OCI-LY1 (cell line): ENCODE data around the gene MAD1L1.
A peak's percentile ranks its signal among the peaks of the same experiment; 100 is the strongest.

Experiments
- H2AFZ ChIP-seq: fragments of 200-600 bp; sonication (generic), shearing (Covaris generic); 2 replicates; pipeline ENCODE4 v1.6.0; 2014; ENCODE audit warnings: antibody characterized with exemption, mild to moderate bottlenecking, low read length
- H3F3A ChIP-seq: fragments of 200-600 bp; sonication (generic), shearing (Covaris generic); 2 replicates; pipeline ENCODE4 v1.6.0; 2014; ENCODE audit warnings: mild to moderate bottlenecking, antibody characterized with exemption, low read length, moderate library complexity; ENCODE audit not compliant: insufficient read depth
- H3K27ac ChIP-seq: fragments of 200-600 bp; sonication (generic); 2 replicates; pipeline ENCODE4 v1.5.1; 2014; ENCODE audit warnings: low read length, mixed run types, mild to moderate bottlenecking, low read depth; ENCODE audit not compliant: poor library complexity, severe bottlenecking
- H3K27me3 ChIP-seq: fragments of 200-600 bp; sonication (generic); 2 replicates; pipeline ENCODE4 v1.6.0; 2014; ENCODE audit warnings: antibody characterized with exemption, mild to moderate bottlenecking, low read length, moderate library complexity; ENCODE audit not compliant: insufficient read depth
- H3K36me3 ChIP-seq: fragments of 200-600 bp; sonication (generic); 2 replicates; pipeline ENCODE4 v1.6.1; 2014; ENCODE audit warnings: mild to moderate bottlenecking, antibody characterized with exemption, low read length, moderate library complexity, mixed read lengths; ENCODE audit not compliant: insufficient read depth
- H3K4me1 ChIP-seq: fragments of 200-600 bp; sonication (generic); 2 replicates; pipeline ENCODE4 v1.5.1; 2014; ENCODE audit warnings: mild to moderate bottlenecking, low read length, moderate library complexity; ENCODE audit not compliant: insufficient read depth, severe bottlenecking
- H3K4me2 ChIP-seq: fragments of 200-600 bp; sonication (generic), shearing (Covaris generic); 2 replicates; pipeline ENCODE4 v1.6.1; 2014; ENCODE audit warnings: low read length
- H3K4me3 ChIP-seq: fragments of 200-600 bp; sonication (generic); 2 replicates; pipeline ENCODE4 v1.5.1; 2014; ENCODE audit warnings: low read length, low read depth, mild to moderate bottlenecking, mixed read lengths; ENCODE audit not compliant: poor library complexity, severe bottlenecking
- H3K79me2 ChIP-seq: fragments of 200-600 bp; shearing (Covaris generic); 2 replicates; pipeline ENCODE4 v1.6.1; 2016; ENCODE audit warnings: mixed run types, low read length, mixed read lengths; ENCODE audit not compliant: insufficient read depth
- H3K9ac ChIP-seq: fragments of 200-600 bp; sonication (generic), shearing (Covaris generic); 2 replicates; pipeline ENCODE4 v1.6.1; 2014; ENCODE audit warnings: mild to moderate bottlenecking, low read length, mixed read lengths
- H3K9me2 ChIP-seq: fragments of 200-600 bp; sonication (generic), shearing (Covaris generic); 2 replicates; pipeline ENCODE4 v1.6.1; 2014; ENCODE audit warnings: low read depth, mild to moderate bottlenecking, low read length, mixed read lengths
- H3K9me3 ChIP-seq: fragments of 200-600 bp; shearing (Covaris generic); 2 replicates; pipeline ENCODE4 v1.6.1; 2014; ENCODE audit warnings: low read length, mixed read lengths
- H4K20me1 ChIP-seq: fragments of 200-600 bp; sonication (generic), shearing (Covaris generic); 2 replicates; pipeline ENCODE4 v1.6.0; 2016; ENCODE audit warnings: mild to moderate bottlenecking, low read length; ENCODE audit not compliant: insufficient read depth
- CTCF ChIP-seq: fragments of 200-600 bp; sonication (generic), shearing (Covaris generic); IDR thresholded peaks from 2 replicates; pipeline ENCODE4 v1.5.1; 2017; ENCODE audit warnings: mild to moderate bottlenecking, antibody characterized with exemption, low read length, moderate library complexity, mixed read lengths
- EZH2 ChIP-seq: fragments of 200-600 bp; sonication (generic), shearing (Covaris generic); IDR thresholded peaks from 2 replicates; pipeline ENCODE4 v1.8.0; 2017; ENCODE audit warnings: borderline replicate concordance, mixed run types, mild to moderate bottlenecking, antibody characterized with exemption, low read length, moderate library complexity, mixed read lengths

The MAD1L1 gene

GRCh38 chr7:2245883-2246675, 13.3 kb upstream of the MAD1L1 start:
- no peaks in the 10 kb centered on the region for H4K20me1 ChIP-seq
- H3K27ac ChIP-seq = no peak overlapping the region
- peaks cover 6% of the 10 kb centered on the region for H3K79me2 ChIP-seq
- H3F3A ChIP-seq = no peaks in the 10 kb centered on the region
- no peak for TF ChIP-seq EZH2
- H3K9me3 ChIP-seq = no peaks in the 10 kb centered on the region
- H2AFZ ChIP-seq = no peak overlapping the region
- H3K27me3 ChIP-seq = no peaks in the 10 kb centered on the region
- no peak overlapping the region; the same call in 1 of the 2 replicates for H3K4me2 ChIP-seq
- H3K4me1 ChIP-seq = peaks cover 36% of the 10 kb centered on the region
- H3K9ac ChIP-seq = no peak overlapping the region
- peaks cover 5% of the 10 kb centered on the region; the same call in 1 of the 2 replicates for H3K36me3 ChIP-seq
- H3K9me2 ChIP-seq = no peaks in the 10 kb centered on the region
- no peak overlapping the region for H3K4me3 ChIP-seq

- Histone ChIP-seq H3K4me2 (peak overlapping the region; percentile 19; the same call in 1 of the 2 replicates), H3K9ac (peak overlapping the region; percentile 11; the same call in 1 of the 2 replicates), H3F3A (no peaks in the 10 kb centered on the region), H4K20me1 (no peaks in the 10 kb centered on the region), H3K27ac (peak overlapping the region; percentile 5), H3K9me2 (no peaks in the 10 kb centered on the region), H3K79me2 (peaks cover 14% of the 10 kb centered on the region), H3K4me1 (peaks cover 45% of the 10 kb centered on the region), H3K36me3 (peaks cover 3% of the 10 kb centered on the region), H3K4me3 (peak overlapping the region; percentile 8), H3K27me3 (no peaks in the 10 kb centered on the region), H2AFZ (no peak overlapping the region), H3K9me3 (no peaks in the 10 kb centered on the region)
- no peak for TF ChIP-seq EZH2
- no peak for TF ChIP-seq CTCF
Measured at GRCh38 chr7:2244404-2244995, 11.8 kb upstream of the MAD1L1 start.

- Histone ChIP-seq H3K27me3 (no peaks in the 10 kb centered on the region), H3K9me2 (no peaks in the 10 kb centered on the region), H3F3A (no peaks in the 10 kb centered on the region), H3K9me3 (no peaks in the 10 kb centered on the region), H3K27ac (peak overlapping the region; percentile 20), H3K36me3 (peaks cover 13% of the 10 kb centered on the region), H2AFZ (no peak overlapping the region), H4K20me1 (no peaks in the 10 kb centered on the region), H3K4me1 (peaks cover 45% of the 10 kb centered on the region), H3K79me2 (peaks cover 14% of the 10 kb centered on the region), H3K4me3 (peak overlapping the region; percentile 98), H3K4me2 (peak overlapping the region; percentile 99), H3K9ac (peak overlapping the region; percentile 96; the same call in 1 of the 2 replicates)
- TF ChIP-seq EZH2 (no peak), CTCF (no peak)
Measured at GRCh38 chr7:2243458-2243857, 10.7 kb upstream of the MAD1L1 start.
